ENCODE measurements around the gene ELANE.

The ELANE gene

DNA sequence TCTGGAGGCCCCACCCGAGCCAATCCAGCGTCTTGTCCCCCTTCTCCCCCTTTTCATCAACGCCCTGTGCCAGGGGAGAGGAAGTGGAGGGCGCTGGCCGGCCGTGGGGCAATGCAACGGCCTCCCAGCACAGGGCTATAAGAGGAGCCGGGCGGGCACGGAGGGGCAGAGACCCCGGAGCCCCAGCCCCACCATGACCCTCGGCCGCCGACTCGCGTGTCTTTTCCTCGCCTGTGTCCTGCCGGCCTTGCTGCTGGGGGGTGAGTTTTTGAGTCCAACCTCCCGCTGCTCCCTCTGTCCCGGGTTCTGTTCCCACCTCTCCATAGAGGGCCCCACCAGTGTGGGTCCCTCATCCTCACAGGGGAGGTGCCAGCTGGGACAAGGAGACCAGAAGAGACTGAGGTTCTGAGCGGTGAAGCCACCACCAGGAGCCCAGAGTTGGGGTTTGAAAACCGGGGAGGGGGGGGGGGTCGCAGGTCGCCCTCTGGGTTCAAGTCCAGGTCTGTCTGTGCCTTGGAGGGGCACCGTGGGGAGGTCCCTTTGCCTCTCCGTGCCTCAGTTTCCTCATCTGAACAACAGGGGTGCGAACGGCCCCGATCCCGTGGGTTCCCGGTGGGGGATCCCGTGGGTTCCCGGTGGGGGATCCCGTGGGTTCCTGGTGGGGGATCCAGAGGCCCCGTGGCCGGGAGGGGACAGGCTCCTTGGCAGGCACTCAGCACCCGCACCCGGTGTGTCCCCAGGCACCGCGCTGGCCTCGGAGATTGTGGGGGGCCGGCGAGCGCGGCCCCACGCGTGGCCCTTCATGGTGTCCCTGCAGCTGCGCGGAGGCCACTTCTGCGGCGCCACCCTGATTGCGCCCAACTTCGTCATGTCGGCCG is at the start of gene ELANE:
Gene ELANE (plus strand): TSS at position 168 of the 878 bp plus-strand sequence. CDS start 26 bp downstream, at position 194.
- DNase-seq (ENCODE audit: low read depth) = no peak
- TF ChIP-seq CTCF (IDR thresholded peaks at IDR 0.05; ENCODE audit: low read depth, low read length, missing control alignments) = no peak
- H3K4me3 ChIP-seq (ENCODE audit: low read depth, low read length) = no peak within 1 kb of the TSS
- in situ Hi-C loops (cut with HindIII; ENCODE audit: low sequenced_read_pairs) = no loop called here

DNA sequence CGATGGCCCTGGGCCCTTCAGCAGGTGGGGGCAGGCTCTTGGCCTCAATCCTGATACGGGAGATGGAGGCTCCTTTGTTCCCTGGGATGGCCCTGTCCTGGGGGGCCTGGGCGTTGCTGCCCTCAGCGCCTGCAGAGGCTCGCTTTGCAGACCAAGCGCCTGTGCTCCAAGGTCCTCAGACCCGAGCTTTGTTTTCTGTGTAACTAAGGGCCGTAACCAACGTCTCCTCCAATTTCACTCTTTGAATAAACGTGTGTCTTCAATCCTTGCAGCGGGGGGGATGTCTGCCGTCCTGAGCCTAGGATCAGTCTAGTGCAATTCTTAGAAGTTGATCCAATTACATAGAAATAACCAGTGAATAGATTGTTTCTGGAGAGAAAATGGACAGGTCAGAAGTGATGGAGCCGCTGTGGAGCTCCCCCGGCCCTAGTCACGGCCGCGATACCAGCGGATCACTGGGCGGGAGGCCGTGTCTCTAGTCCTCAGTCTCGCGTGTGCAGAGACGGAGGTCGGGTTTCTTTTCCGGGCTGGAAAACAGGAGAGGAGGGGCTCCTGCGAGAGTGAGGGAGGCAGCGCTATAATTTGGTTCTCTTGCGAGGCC is 49.5 kb upstream of the ELANE start:
- in situ Hi-C loops (cut with HindIII; ENCODE audit: low sequenced_read_pairs) = no loop called here
- H3K4me3 ChIP-seq (ENCODE audit: low read depth, low read length) = peak overlapping the region; percentile 73
- no peak for TF ChIP-seq CTCF (IDR thresholded peaks at IDR 0.05; ENCODE audit: low read depth, low read length, missing control alignments)

GRCh38 chr19:803099-803561 is 49.0 kb upstream of the ELANE start:
- no peak for TF ChIP-seq CTCF (IDR thresholded peaks at IDR 0.05; ENCODE audit: low read depth, low read length, missing control alignments)
- DNase-seq (ENCODE audit: low read depth) = no peak
- peak overlapping the region; percentile 73 for H3K4me3 ChIP-seq (ENCODE audit: low read depth, low read length)
- in situ Hi-C loops (cut with HindIII; ENCODE audit: low sequenced_read_pairs) = no loop called here

More for the DNA sequence above, 49.5 kb upstream of the ELANE start:
- DNase-seq (ENCODE audit: low read depth) = peak; percentile 50

DNA sequence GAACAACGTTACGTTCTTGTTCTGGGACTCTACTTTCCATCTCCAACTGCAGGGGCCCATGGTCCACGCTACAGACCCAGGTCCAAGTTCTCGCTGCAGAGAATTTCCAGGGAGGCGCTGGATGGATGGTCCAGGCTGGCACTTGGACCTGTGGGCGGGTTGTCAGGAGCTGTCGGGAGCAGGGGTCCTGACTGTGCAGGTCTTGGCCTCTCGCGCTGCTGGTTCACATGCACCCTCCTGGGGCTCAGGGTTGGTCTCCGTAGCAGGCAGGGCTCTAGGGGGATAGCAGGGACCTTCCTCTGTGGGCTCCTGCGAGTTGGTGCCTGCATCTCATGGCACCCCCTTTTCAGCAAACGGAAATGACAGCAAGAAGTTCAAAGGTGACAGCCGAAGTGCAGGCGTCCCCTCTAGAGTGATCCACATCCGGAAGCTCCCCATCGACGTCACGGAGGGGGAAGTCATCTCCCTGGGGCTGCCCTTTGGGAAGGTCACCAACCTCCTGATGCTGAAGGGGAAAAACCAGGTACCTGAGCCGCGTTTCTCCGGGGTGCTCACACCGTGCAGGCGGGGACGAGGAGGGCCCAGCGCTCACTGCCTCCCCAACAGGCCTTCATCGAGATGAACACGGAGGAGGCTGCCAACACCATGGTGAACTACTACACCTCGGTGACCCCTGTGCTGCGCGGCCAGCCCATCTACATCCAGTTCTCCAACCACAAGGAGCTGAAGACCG is 48.3 kb upstream of the ELANE start:
- in situ Hi-C loops (cut with HindIII; ENCODE audit: low sequenced_read_pairs) = no loop called here
- H3K4me3 ChIP-seq (ENCODE audit: low read depth, low read length) = no peak overlapping the region
- no peak for TF ChIP-seq CTCF (IDR thresholded peaks at IDR 0.05; ENCODE audit: low read depth, low read length, missing control alignments)
- no peak for DNase-seq (ENCODE audit: low read depth)

DNA sequence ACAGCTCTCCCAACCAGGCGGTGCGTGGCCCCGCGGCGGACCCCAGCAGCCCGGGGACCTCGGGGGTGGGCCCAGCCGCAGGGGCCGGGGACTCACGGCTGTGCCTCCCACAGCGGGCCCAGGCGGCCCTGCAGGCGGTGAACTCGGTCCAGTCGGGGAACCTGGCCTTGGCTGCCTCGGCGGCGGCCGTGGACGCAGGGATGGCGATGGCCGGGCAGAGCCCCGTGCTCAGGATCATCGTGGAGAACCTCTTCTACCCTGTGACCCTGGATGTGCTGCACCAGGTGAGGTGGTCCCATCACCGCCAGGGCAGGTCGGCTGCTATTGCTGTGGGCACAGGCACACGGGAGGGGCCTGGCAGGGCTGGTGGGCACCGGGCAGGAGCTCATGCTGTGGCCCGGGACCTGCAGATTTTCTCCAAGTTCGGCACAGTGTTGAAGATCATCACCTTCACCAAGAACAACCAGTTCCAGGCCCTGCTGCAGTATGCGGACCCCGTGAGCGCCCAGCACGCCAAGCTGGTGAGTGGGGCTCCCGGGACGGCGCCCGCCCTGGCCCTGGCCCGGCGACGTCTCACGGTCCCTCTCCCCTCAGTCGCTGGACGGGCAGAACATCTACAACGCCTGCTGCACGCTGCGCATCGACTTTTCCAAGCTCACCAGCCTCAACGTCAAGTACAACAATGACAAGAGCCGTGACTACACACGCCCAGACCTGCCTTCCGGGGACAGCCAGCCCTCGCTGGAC is 47.5 kb upstream of the ELANE start:
- no peak overlapping the region for H3K4me3 ChIP-seq (ENCODE audit: low read depth, low read length)
- in situ Hi-C loops (cut with HindIII; ENCODE audit: low sequenced_read_pairs) = no loop called here
- no peak for TF ChIP-seq CTCF (IDR thresholded peaks at IDR 0.05; ENCODE audit: low read depth, low read length, missing control alignments)
- DNase-seq (ENCODE audit: low read depth) = no peak

DNA sequence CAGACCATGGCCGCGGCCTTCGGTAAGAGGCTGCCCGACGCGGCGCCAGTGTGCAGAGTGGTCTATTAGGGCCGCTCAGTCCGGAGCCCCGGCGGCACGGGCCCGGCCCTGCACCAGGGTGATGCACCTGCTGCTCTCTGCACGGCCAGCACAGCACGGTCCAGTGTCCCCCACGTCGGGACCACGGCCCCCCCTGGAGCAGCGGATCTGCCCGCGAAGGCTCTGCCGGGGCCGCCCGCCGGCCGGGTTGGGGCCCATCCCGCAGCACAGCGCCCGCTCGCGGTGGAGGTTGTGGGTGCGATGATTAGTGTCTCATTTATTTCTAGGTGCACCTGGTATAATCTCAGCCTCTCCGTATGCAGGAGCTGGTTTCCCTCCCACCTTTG is 46.9 kb upstream of the ELANE start:
- no peak for TF ChIP-seq CTCF (IDR thresholded peaks at IDR 0.05; ENCODE audit: low read depth, low read length, missing control alignments)
- no peak overlapping the region for H3K4me3 ChIP-seq (ENCODE audit: low read depth, low read length)
- in situ Hi-C loops (cut with HindIII; ENCODE audit: low sequenced_read_pairs) = no loop called here
- DNase-seq (ENCODE audit: low read depth) = no peak

Data from astrocyte of the cerebellum (primary cell).